HepG2 (cell line): ENCODE results near the gene HADH. TPM values are rescaled to one million over a fixed set of nuclear protein-coding genes. Genes with fewer than 3 reads are reported as not detected.

ENCODE experiments used
- ATAC-seq: fragments of 200-7000 bp; cut with Tn5 transposase; 3 replicates; pipeline ENCODE4 v1.9.1; 2020; ENCODE audit warnings: mild to moderate bottlenecking, moderate library complexity
- BruUV-seq: library from RNA; stranded (reverse); fragments of 400-500 nt; replicated peaks from 2 replicates; lab custom pipeline; 2021; lab: Mats Ljungman, UMichigan
- CTCF ChIA-PET: fragments of 300-600 bp; formaldehyde crosslinking; extraction: SDS; loops from one replicate; lab custom pipeline; 2021; ENCODE audit warnings: low total read pairs, inconsistent platforms, low intra/inter-chr PET ratio; lab: Yijun Ruan, JAX
- POLR2A ChIA-PET: fragments of 350-600 bp; sonication (Branson Sonifier 250); formaldehyde crosslinking; loops from one replicate; lab custom pipeline; 2020; ENCODE audit warnings: antibody characterized with exemption, inconsistent platforms; lab: Yijun Ruan, JAX
- DNase-seq: peaks from one replicate; pipeline ENCODE4 v3.0.0-alpha.2; 2015; ENCODE audit warnings: low spot score
- FAIRE-seq: peaks from 3 replicates; lab custom pipeline; 2011; peaks lifted over from hg19 to GRCh38; lab: Jason Lieb, UNC
- H2AFZ ChIP-seq: one replicate; pipeline ENCODE4 v1.6.1; 2011; ENCODE audit warnings: low read length, inconsistent platforms
- H3K27ac ChIP-seq: fragments of 300-600 bp; 3 replicates; pipeline ENCODE4 v1.8.0; 2011; ENCODE audit warnings: mixed run types, mild to moderate bottlenecking, mixed read lengths, low read length, inconsistent platforms; ENCODE audit not compliant: insufficient read depth; ENCODE audit errors: extremely low read length
- H3K27me3 ChIP-seq, 2 experiments: fragments of 200-600 bp in 1 of 2; 2 replicates in 1 of 2; 3 replicates in 1 of 2; pipeline versions ENCODE4 v1.6.0 to v1.8.0; 2011; ENCODE audit warnings: low read length in 2 of 2, mild to moderate bottlenecking in 2 of 2, moderate library complexity in 2 of 2, inconsistent platforms in 1 of 2; ENCODE audit not compliant: insufficient read depth in 2 of 2, control insufficient read depth in 1 of 2
- H3K36me3 ChIP-seq, 2 experiments: fragments of 200-600 bp in 1 of 2; replicated peaks in 1 of 2; 2 replicates in 1 of 2; 3 replicates in 1 of 2; pipeline versions ENCODE4 v1.5.1 to v1.8.0; 2011; ENCODE audit warnings: low read length in 2 of 2, inconsistent platforms in 1 of 2; ENCODE audit not compliant: insufficient read depth in 2 of 2, control insufficient read depth in 1 of 2
- H3K4me1 ChIP-seq: 2 replicates; pipeline ENCODE4 v1.5.1; 2012; ENCODE audit warnings: low read length, inconsistent platforms; ENCODE audit not compliant: insufficient read depth
- H3K4me2 ChIP-seq: 2 replicates; pipeline ENCODE4 v1.6.0; 2011; ENCODE audit warnings: low read depth, low read length, inconsistent platforms
- H3K4me3 ChIP-seq, 3 experiments: fragments of 200-600 bp in 1 of 3; sonication (generic), shearing (Covaris generic) in 1 of 3; replicated peaks in 1 of 3; 2 replicates each; pipeline ENCODE4 v1.5.1; 2011 to 2016; ENCODE audit warnings: low read length in 3 of 3, inconsistent platforms in 2 of 3, low read depth in 2 of 3, mild to moderate bottlenecking in 2 of 3, control low read depth in 1 of 3, mixed read lengths in 1 of 3; ENCODE audit not compliant: insufficient read depth in 1 of 3
- H3K79me2 ChIP-seq: one replicate; pipeline ENCODE4 v1.6.1; 2011; ENCODE audit warnings: low read length, inconsistent platforms; ENCODE audit not compliant: insufficient read depth
- H3K9ac ChIP-seq: 2 replicates; pipeline ENCODE4 v1.6.0; 2011; ENCODE audit warnings: mild to moderate bottlenecking, low read depth, low read length, inconsistent platforms; ENCODE audit not compliant: insufficient read depth
- H3K9me3 ChIP-seq: 2 replicates; pipeline ENCODE4 v1.5.1; 2012; ENCODE audit warnings: mild to moderate bottlenecking, low read length
- H4K20me1 ChIP-seq: 2 replicates; pipeline ENCODE4 v1.6.0; 2011; ENCODE audit warnings: inconsistent platforms, mild to moderate bottlenecking, low read length, moderate library complexity; ENCODE audit not compliant: insufficient read depth
- ATF3 ChIP-seq: sonication (generic); formaldehyde crosslinking; IDR thresholded peaks from 2 replicates; pipeline ENCODE4 v1.4.0; 2020; ENCODE audit warnings: missing genetic modification reagents
- ATF4 ChIP-seq, 2 experiments: fragments of 450-650 bp in 1 of 2; sonication (generic) in 1 of 2; formaldehyde crosslinking; IDR thresholded peaks; 2 replicates each; pipeline versions ENCODE4 v1.5.0 to v1.8.0; 2020 to 2022; ENCODE audit warnings: mild to moderate bottlenecking in 1 of 2, missing genetic modification reagents in 1 of 2
- IKZF5 ChIP-seq: IDR thresholded peaks from 2 replicates; pipeline ENCODE4 v1.6.1; 2018; ENCODE audit warnings: missing genetic modification reagents, mild to moderate bottlenecking, missing compliant biosample characterization
- LRRFIP1 ChIP-seq: sonication (generic); formaldehyde crosslinking; conservative IDR thresholded peaks from 2 replicates; pipeline ENCODE4 v1.4.0; 2020; ENCODE audit warnings: missing genetic modification reagents
- MEIS1 ChIP-seq: sonication (generic); formaldehyde crosslinking; IDR thresholded peaks from 2 replicates; pipeline ENCODE4 v1.9.0; 2021; ENCODE audit warnings: mild to moderate bottlenecking, missing genetic modification reagents, moderate library complexity, borderline replicate concordance
- NFE2 ChIP-seq: sonication (generic); formaldehyde crosslinking; IDR thresholded peaks from 2 replicates; pipeline ENCODE4 v1.4.0; 2020; ENCODE audit warnings: missing genetic modification reagents
- SAP130 ChIP-seq: IDR thresholded peaks from 2 replicates; pipeline ENCODE4 v1.6.1; 2016; ENCODE audit warnings: low read depth
- SCMH1 ChIP-seq: sonication (generic); formaldehyde crosslinking; IDR thresholded peaks from 2 replicates; pipeline ENCODE4 v1.9.0; 2021; ENCODE audit warnings: missing genetic modification reagents, mild to moderate bottlenecking, borderline replicate concordance
- TFAP4 ChIP-seq: sonication (generic); IDR thresholded peaks from 2 replicates; pipeline ENCODE4 v1.6.1; 2016; ENCODE audit warnings: low read depth, borderline replicate concordance
- ZBTB20 ChIP-seq: sonication (generic); formaldehyde crosslinking; IDR thresholded peaks from 2 replicates; pipeline ENCODE4 v1.8.1; 2023; ENCODE audit warnings: missing genetic modification reagents, low read depth, mild to moderate bottlenecking, borderline replicate concordance
- ZBTB25 ChIP-seq: IDR thresholded peaks from 2 replicates; pipeline ENCODE4 v1.6.1; 2018; ENCODE audit warnings: missing genetic modification reagents
- ZMAT3 ChIP-seq: sonication (generic); formaldehyde crosslinking; conservative IDR thresholded peaks from 2 replicates; pipeline ENCODE4 v1.7.0; 2021; ENCODE audit warnings: missing genetic modification reagents
- ZNF44 ChIP-seq: sonication (generic); formaldehyde crosslinking; IDR thresholded peaks from 2 replicates; pipeline ENCODE4 v1.5.1; 2020; ENCODE audit warnings: mild to moderate bottlenecking, missing genetic modification reagents
- ZNF510 ChIP-seq: sonication (generic); formaldehyde crosslinking; IDR thresholded peaks from 2 replicates; pipeline ENCODE4 v1.4.0; 2020; ENCODE audit warnings: low read depth, mild to moderate bottlenecking, missing genetic modification reagents
- ZNF562 ChIP-seq: sonication (generic); formaldehyde crosslinking; IDR thresholded peaks from 2 replicates; pipeline ENCODE4 v1.8.0; 2022; ENCODE audit warnings: missing genetic modification reagents, borderline replicate concordance
- ZNF629 ChIP-seq: sonication (generic); formaldehyde crosslinking; conservative IDR thresholded peaks from 2 replicates; pipeline ENCODE4 v1.5.0; 2020; ENCODE audit warnings: missing genetic modification reagents
- ZNF740 ChIP-seq: sonication (generic); formaldehyde crosslinking; IDR thresholded peaks from 2 replicates; pipeline ENCODE4 v1.4.0; 2020; ENCODE audit warnings: missing genetic modification reagents
- WGBS: methylation state at CpG from one replicate; pipeline ENCODE4 v1.1.6; 2017; ENCODE audit warnings: low lambda C conversion rate; 5-methylcytosine and 5-hydroxymethylcytosine counted together
- in situ Hi-C: cut with HindIII; loops from 2 replicates; pipeline ENCODE4 v1.10.0; 2017; ENCODE audit warnings: low pct_unique_long_range_greater_than_20kb; ENCODE audit not compliant: extremely low pct_ligation_motif_present
- intact Hi-C: fragments of 100-400 bp; cut with micrococcal nuclease; formaldehyde crosslinking; loops from one replicate; pipeline ENCODE4 v1.10.0; 2022; ENCODE audit not compliant: unreplicated experiment
- polyA plus RNA-seq, 8 experiments: library from polyadenylated mRNA; depleted of rRNA in 3 of 8; stranded (reverse) in 7 of 8; unstranded in 1 of 8; fragments of >200 nt; fragmentation: Illumina TruSeq in 4 of 8; extraction: Trizol in 4 of 8; gene quantifications; 2 replicates each; pipeline versions ENCODE4 v1.2.1 to v1.2.3, GENCODE V29; 2011 to 2016; ENCODE audit warnings: low read depth in 4 of 8, missing spikeins in 1 of 8, mixed read lengths in 1 of 8; ENCODE audit not compliant: insufficient read depth in 1 of 8
- total RNA-seq, 5 experiments: library from RNA; depleted of rRNA; stranded (reverse); fragments of >200 nt; fragmentation: Illumina TruSeq; extraction: Trizol; gene quantifications; 2 replicates each; pipeline ENCODE4 v1.2.3, GENCODE V29; 2016; ENCODE audit warnings: low read depth in 1 of 5

Gene HADH
- total and polyA plus RNA-seq, 2 of the 13 experiments (the other 11 are each of a cell fraction or from before 2014, with no cell fraction given), result 29.6 to 33.9 TPM

GRCh38 chr4:107951551-107951950 is 38.1 kb upstream of the HADH start (continued):
- no peak for TF ChIP-seq MEIS1 (CRISPR knock-in tag)

GRCh38 chr4:107956011-107956410 is 33.7 kb upstream of the HADH start:
- in situ Hi-C loops, result no loop called here
- WGBS, result 11% methylated on average over 1 of the region's 1 CpG
- no peak for ATAC-seq
- peaks cover 7% of the 10 kb centered on the region; the same call in 1 of the 2 replicates for H3K9me3 ChIP-seq
- no peak overlapping the region for H2AFZ ChIP-seq
- no peak for FAIRE-seq
- no peak overlapping the region for H3K4me2 ChIP-seq
- H3K9ac ChIP-seq, result no peak overlapping the region
- no peak overlapping the region for H3K4me3 ChIP-seq
- no TSS peak for BruUV-seq
- DNase-seq, result no peak
- no peaks in the 10 kb centered on the region for H3K4me1 ChIP-seq
- ChIA-PET POLR2A (no interaction called here), CTCF (no interaction called here)
- H3K27ac ChIP-seq, result no peak overlapping the region
- no peak for TF ChIP-seq ZNF629
- TF ChIP-seq NFE2, result no peak
- TF ChIP-seq ZBTB25 (CRISPR knock-in tag), result no peak
- no peak for TF ChIP-seq ZNF510 (CRISPR knock-in tag)
- TF ChIP-seq ATF3, result no peak
- TF ChIP-seq SCMH1, result no peak
- TF ChIP-seq ATF4 (CRISPR knock-in tag; IDR thresholded peaks at IDR 0.05), result no peak
- no peak for TF ChIP-seq ZMAT3 (CRISPR knock-in tag)
- TF ChIP-seq TFAP4, result no peak
- TF ChIP-seq LRRFIP1, result no peak
- TF ChIP-seq SAP130 (CRISPR knock-in tag), result no peak
- no peak for TF ChIP-seq ZNF740 (CRISPR knock-in tag)
- TF ChIP-seq ZNF562 (CRISPR knock-in tag), result no peak
- TF ChIP-seq IKZF5 (CRISPR knock-in tag), result no peak
- no peak for TF ChIP-seq ZBTB20 (CRISPR knock-in tag)
- TF ChIP-seq ZNF44 (CRISPR knock-in tag), result no peak
- H4K20me1 ChIP-seq, result no peaks in the 10 kb centered on the region
- H3K36me3 ChIP-seq, result no peaks in the 10 kb centered on the region
- H3K79me2 ChIP-seq, result no peaks in the 10 kb centered on the region
- intact Hi-C loops, result no loop called here
- H3K27me3 ChIP-seq, result no peaks in the 10 kb centered on the region
